Neural cell (in vitro differentiated cells): ENCODE measurements around the gene TGOLN2. TPM values are rescaled to one million over a fixed set of nuclear protein-coding genes. Genes with fewer than 3 reads are reported as not detected.
"Not testable (repeated sequence)": the region's sequence is repeated elsewhere in the genome, so short reads cannot be mapped to it uniquely, and the experiment has no call there.

Experiments
- H2AFZ ChIP-seq: fragments of 200-600, 300-800 bp; sonication (generic), shearing (Covaris generic); 2 replicates; pipeline ENCODE4 v1.6.0; 2014; ENCODE audit warnings: low read depth, mild to moderate bottlenecking, antibody characterized with exemption, low read length, moderate library complexity
- H3F3A ChIP-seq: fragments of 200-600 bp; shearing (Covaris generic); 2 replicates; pipeline ENCODE4 v1.6.1; 2016; ENCODE audit warnings: mild to moderate bottlenecking, moderate library complexity, mixed read lengths, antibody characterized with exemption, low read length; ENCODE audit not compliant: insufficient read depth, poor library complexity, severe bottlenecking
- H3K27ac ChIP-seq: fragments of 200-600, 300-800 bp; sonication (generic), shearing (Covaris generic); 2 replicates; pipeline ENCODE4 v1.5.1; 2014; ENCODE audit warnings: mild to moderate bottlenecking, low read length, moderate library complexity
- H3K27me3 ChIP-seq: fragments of 300-800, 200-600 bp; sonication (generic), shearing (Covaris generic); 2 replicates; pipeline ENCODE4 v1.6.0; 2014; ENCODE audit warnings: mild to moderate bottlenecking, low read depth, low read length, moderate library complexity; ENCODE audit not compliant: insufficient read depth
- H3K36me3 ChIP-seq: fragments of 300-800, 200-600 bp; sonication (generic), shearing (Covaris generic); 2 replicates; pipeline ENCODE4 v1.5.1; 2014; ENCODE audit warnings: mild to moderate bottlenecking, antibody characterized with exemption, low read length, moderate library complexity; ENCODE audit not compliant: insufficient read depth
- H3K4me2 ChIP-seq: fragments of 300-800, 200-600 bp; sonication (generic), shearing (Covaris generic); 2 replicates; pipeline ENCODE4 v1.6.0; 2014; ENCODE audit warnings: mild to moderate bottlenecking, low read length
- H3K4me3 ChIP-seq: fragments of 300-800, 200-600 bp; sonication (generic), shearing (Covaris generic); 2 replicates; pipeline ENCODE4 v1.5.1; 2014; ENCODE audit warnings: mild to moderate bottlenecking, low read length, moderate library complexity
- H3K79me2 ChIP-seq: fragments of 200-600 bp; shearing (Covaris generic); replicated peaks from 2 replicates; pipeline ENCODE4 v1.6.0; 2014; ENCODE audit warnings: mild to moderate bottlenecking, low read length, moderate library complexity; ENCODE audit not compliant: insufficient read depth
- H3K9ac ChIP-seq: fragments of 300-800, 200-600 bp; sonication (generic), shearing (Covaris generic); 2 replicates; pipeline ENCODE4 v1.6.1; 2016; ENCODE audit warnings: mild to moderate bottlenecking, low read length, mixed read lengths
- H3K9me2 ChIP-seq: fragments of 200-600 bp; shearing (Covaris generic); 2 replicates; pipeline ENCODE4 v1.6.1; 2016; ENCODE audit warnings: mild to moderate bottlenecking, low read length, mixed read lengths; ENCODE audit not compliant: insufficient read depth
- H3K9me3 ChIP-seq: fragments of 200-600, 300-800 bp; sonication (generic), shearing (Covaris generic); 2 replicates; pipeline ENCODE4 v1.6.1; 2016; ENCODE audit warnings: mild to moderate bottlenecking, mixed run types, low read length, moderate library complexity, mixed read lengths
- H4K20me1 ChIP-seq: fragments of 200-600 bp; shearing (Covaris generic); 2 replicates; pipeline ENCODE4 v1.6.1; 2016; ENCODE audit warnings: mild to moderate bottlenecking, mixed run types; ENCODE audit not compliant: insufficient read depth
- EP300 ChIP-seq: fragments of 450-650 bp; conservative IDR thresholded peaks from 2 replicates; pipeline ENCODE4 v1.6.1; 2014; ENCODE audit warnings: antibody characterized with exemption, mild to moderate bottlenecking, moderate library complexity; ENCODE audit not compliant: poor library complexity, severe bottlenecking
- EZH2 ChIP-seq: fragments of 200-600, 300-800 bp; shearing (Covaris generic), sonication (generic); IDR thresholded peaks from 2 replicates; pipeline ENCODE4 v1.6.1; 2014; ENCODE audit warnings: antibody characterized with exemption, low read length, borderline replicate concordance, mild to moderate bottlenecking; ENCODE audit not compliant: insufficient read depth, poor library complexity, severe bottlenecking
- MXI1 ChIP-seq: fragments of 450-650 bp; conservative IDR thresholded peaks from 2 replicates; pipeline ENCODE4 v1.6.1; 2014; ENCODE audit warnings: antibody characterized with exemption, mild to moderate bottlenecking; ENCODE audit not compliant: poor library complexity, severe bottlenecking
- POLR2AphosphoS5 ChIP-seq: IDR thresholded peaks from 2 replicates; pipeline ENCODE4 v1.6.1; 2012
- RAD21 ChIP-seq: fragments of 450-650 bp; conservative IDR thresholded peaks from 2 replicates; pipeline ENCODE4 v1.6.1; 2014; ENCODE audit warnings: antibody characterized with exemption, mild to moderate bottlenecking, moderate library complexity
- SMC3 ChIP-seq: fragments of 450-650 bp; conservative IDR thresholded peaks from 2 replicates; pipeline ENCODE4 v1.6.1; 2014; ENCODE audit warnings: antibody characterized with exemption, mild to moderate bottlenecking, moderate library complexity; ENCODE audit not compliant: poor library complexity
- TAF1 ChIP-seq: IDR thresholded peaks from 2 replicates; pipeline ENCODE4 v1.6.1; 2012; ENCODE audit warnings: low read depth
- polyA plus RNA-seq: library from polyadenylated mRNA; depleted of rRNA; stranded (reverse); fragments of >200 nt; gene quantifications from 2 replicates; pipeline ENCODE4 v1.2.3, GENCODE V29; 2014
- TF ChIP-seq, protein P1 (sequence below): IDR thresholded peaks from 2 replicates; pipeline ENCODE4 v1.6.1; 2012; ENCODE audit warnings: borderline replicate concordance
- TF ChIP-seq, protein P2 (sequence below): fragments of 450-650 bp; IDR thresholded peaks from 2 replicates; pipeline ENCODE4 v1.5.1; 2014; ENCODE audit warnings: antibody characterized with exemption, mild to moderate bottlenecking, moderate library complexity; ENCODE audit not compliant: poor library complexity, severe bottlenecking

TGOLN2 gene
- polyA plus RNA-seq, 1 donor from 2014 or later: 22.7 TPM

DNA sequence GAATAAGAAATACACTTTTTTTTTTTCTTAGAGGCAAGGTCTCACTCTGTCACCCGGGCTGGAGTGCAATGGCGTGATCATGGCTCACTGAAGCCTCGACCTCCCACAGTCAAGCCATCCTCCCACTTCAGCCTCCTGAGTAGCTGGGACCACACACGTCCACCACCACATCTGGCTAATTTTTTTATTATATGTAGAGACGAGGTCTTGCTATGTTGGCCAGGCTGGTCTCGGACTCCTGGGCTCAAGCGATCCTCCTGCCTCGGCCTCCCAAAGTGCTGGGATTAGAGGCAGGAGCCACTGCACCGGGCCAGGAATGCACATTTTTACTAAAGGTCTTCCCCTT lies 2.4 kb downstream of the TGOLN2 start:
- Histone ChIP-seq H3K27me3 (no peaks in the 10 kb centered on the region), H3K4me2 (peak overlapping the region; percentile 94), H2AFZ (no peak overlapping the region), H3K79me2 (peaks cover 33% of the 10 kb centered on the region), H3K27ac (no peak overlapping the region), H3K9ac (peak overlapping the region; percentile 1), H3K4me3 (peak overlapping the region; percentile 74), H3F3A (no peaks in the 10 kb centered on the region), H3K9me2 (no peaks in the 10 kb centered on the region), H3K36me3 (no peaks in the 10 kb centered on the region), H3K9me3 (no peaks in the 10 kb centered on the region), H4K20me1 (no peaks in the 10 kb centered on the region)
- TF ChIP-seq, protein P1, sequence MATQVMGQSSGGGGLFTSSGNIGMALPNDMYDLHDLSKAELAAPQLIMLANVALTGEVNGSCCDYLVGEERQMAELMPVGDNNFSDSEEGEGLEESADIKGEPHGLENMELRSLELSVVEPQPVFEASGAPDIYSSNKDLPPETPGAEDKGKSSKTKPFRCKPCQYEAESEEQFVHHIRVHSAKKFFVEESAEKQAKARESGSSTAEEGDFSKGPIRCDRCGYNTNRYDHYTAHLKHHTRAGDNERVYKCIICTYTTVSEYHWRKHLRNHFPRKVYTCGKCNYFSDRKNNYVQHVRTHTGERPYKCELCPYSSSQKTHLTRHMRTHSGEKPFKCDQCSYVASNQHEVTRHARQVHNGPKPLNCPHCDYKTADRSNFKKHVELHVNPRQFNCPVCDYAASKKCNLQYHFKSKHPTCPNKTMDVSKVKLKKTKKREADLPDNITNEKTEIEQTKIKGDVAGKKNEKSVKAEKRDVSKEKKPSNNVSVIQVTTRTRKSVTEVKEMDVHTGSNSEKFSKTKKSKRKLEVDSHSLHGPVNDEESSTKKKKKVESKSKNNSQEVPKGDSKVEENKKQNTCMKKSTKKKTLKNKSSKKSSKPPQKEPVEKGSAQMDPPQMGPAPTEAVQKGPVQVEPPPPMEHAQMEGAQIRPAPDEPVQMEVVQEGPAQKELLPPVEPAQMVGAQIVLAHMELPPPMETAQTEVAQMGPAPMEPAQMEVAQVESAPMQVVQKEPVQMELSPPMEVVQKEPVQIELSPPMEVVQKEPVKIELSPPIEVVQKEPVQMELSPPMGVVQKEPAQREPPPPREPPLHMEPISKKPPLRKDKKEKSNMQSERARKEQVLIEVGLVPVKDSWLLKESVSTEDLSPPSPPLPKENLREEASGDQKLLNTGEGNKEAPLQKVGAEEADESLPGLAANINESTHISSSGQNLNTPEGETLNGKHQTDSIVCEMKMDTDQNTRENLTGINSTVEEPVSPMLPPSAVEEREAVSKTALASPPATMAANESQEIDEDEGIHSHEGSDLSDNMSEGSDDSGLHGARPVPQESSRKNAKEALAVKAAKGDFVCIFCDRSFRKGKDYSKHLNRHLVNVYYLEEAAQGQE: no peak
- TF ChIP-seq MXI1: no peak
- TF ChIP-seq RAD21: no peak
- TF ChIP-seq EZH2: no peak
- no peak for TF ChIP-seq SMC3
- no peak for TF ChIP-seq POLR2AphosphoS5
- TF ChIP-seq EP300: no peak
- TF ChIP-seq, protein P2, sequence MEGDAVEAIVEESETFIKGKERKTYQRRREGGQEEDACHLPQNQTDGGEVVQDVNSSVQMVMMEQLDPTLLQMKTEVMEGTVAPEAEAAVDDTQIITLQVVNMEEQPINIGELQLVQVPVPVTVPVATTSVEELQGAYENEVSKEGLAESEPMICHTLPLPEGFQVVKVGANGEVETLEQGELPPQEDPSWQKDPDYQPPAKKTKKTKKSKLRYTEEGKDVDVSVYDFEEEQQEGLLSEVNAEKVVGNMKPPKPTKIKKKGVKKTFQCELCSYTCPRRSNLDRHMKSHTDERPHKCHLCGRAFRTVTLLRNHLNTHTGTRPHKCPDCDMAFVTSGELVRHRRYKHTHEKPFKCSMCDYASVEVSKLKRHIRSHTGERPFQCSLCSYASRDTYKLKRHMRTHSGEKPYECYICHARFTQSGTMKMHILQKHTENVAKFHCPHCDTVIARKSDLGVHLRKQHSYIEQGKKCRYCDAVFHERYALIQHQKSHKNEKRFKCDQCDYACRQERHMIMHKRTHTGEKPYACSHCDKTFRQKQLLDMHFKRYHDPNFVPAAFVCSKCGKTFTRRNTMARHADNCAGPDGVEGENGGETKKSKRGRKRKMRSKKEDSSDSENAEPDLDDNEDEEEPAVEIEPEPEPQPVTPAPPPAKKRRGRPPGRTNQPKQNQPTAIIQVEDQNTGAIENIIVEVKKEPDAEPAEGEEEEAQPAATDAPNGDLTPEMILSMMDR: no peak
- TF ChIP-seq TAF1: no peak

DNA sequence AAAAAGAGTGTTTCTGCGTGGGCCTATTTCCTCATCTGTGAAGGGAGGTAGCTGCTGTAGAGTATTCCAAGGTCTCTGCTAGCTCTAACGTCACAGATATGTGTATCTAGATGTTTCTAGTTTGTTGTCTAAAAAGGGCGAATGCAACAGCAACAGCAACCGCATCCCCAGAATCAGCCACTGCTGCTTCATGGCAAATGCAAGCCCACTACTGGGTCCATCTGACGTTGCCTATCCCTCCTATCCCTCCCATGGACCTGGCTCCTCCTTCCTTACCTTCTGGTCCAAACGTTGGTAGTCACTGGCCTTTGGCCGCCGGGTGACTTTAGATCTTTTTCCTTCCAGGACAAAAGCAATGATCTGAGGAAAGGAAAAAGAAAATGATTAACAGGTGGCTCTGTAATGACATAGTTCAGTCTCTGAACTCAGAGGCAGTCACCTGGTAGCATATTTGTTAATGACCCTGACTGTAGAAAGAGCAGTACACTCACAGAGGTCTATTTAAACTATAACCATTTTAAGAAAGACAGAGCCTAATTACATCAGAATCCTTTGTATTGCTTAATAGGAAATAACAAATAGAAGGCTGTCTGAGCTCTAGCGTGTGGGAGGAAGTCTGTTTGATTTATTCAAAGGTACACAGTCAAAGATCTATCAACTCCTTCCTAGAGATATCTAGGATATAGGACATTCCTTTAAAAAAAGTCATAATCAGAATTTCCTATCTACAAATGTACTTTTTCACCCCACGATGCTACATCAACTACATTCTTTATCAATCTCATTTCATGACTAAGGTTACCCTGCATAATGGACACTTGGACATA lies 2.9 kb downstream of the TGOLN2 start:
- H3K36me3 ChIP-seq: no peaks in the 10 kb centered on the region
- TF ChIP-seq SMC3: no peak
- TF ChIP-seq TAF1: no peak
- no peak overlapping the region for H2AFZ ChIP-seq
- peak overlapping the region; percentile 94 for H3K4me2 ChIP-seq
- no peaks in the 10 kb centered on the region for H3F3A ChIP-seq
- no peak overlapping the region for H3K27ac ChIP-seq
- H3K9me3 ChIP-seq: no peaks in the 10 kb centered on the region
- peaks cover 33% of the 10 kb centered on the region for H3K79me2 ChIP-seq
- peak overlapping the region; percentile 74 for H3K4me3 ChIP-seq
- H4K20me1 ChIP-seq: no peaks in the 10 kb centered on the region
- peak overlapping the region; percentile 5 for H3K9ac ChIP-seq
- H3K27me3 ChIP-seq: no peaks in the 10 kb centered on the region
- H3K9me2 ChIP-seq: no peaks in the 10 kb centered on the region

DNA sequence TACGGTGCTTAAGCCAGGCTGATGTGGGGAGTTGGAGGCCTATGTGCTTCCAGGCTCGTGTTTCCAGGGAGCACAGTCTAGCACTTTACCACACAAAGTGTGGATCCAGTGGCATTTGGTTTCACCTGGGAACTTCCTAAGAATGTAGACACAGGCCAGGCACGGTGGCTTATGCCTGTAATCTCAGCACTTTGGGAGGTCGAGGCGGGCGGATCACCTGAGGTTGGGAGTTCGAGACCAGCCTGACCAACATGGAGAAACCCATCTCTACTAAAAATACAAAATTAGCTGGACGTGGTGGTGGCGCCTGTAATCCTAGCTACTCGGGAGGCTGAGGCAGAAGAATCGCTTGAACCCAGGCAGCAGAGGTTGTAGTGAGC lies 3.8 kb downstream of the TGOLN2 start:
- Histone ChIP-seq H3K4me3 (peak overlapping the region; percentile 13), H3K79me2 (peaks cover 33% of the 10 kb centered on the region)
- H4K20me1 ChIP-seq, H3K27ac ChIP-seq, H3K9me2 ChIP-seq, H3K36me3 ChIP-seq, H3K4me2 ChIP-seq, H3K27me3 ChIP-seq, H3F3A ChIP-seq, H3K9me3 ChIP-seq, H2AFZ ChIP-seq, H3K9ac ChIP-seq: not testable (repeated sequence)
